Right lobe of liver (tissue), 6 donors: ENCODE measurements around the gene TDRD3. TPM values are rescaled to one million over a fixed set of nuclear protein-coding genes. Genes with fewer than 3 reads are reported as not detected.

ENCODE experiments used
- ATAC-seq, 4 donors: fragments of 200-7000 bp; cut with Tn5 transposase; one replicate each; pipeline ENCODE4 v1.9.1; 2020; ENCODE audit warnings: mild to moderate bottlenecking in 4 of 4, moderate library complexity in 4 of 4
- DNase-seq, 3 donors: peaks; one replicate each; pipeline ENCODE4 v3.0.0-alpha.2; 2020
- H3K27ac ChIP-seq, 3 donors: fragments of 200-600 bp; one replicate each; pipeline ENCODE4 v1.8.0; 2022
- H3K27me3 ChIP-seq, 2 donors: fragments of 200-600 bp; one replicate each; pipeline ENCODE4 v1.8.0; 2022
- H3K36me3 ChIP-seq, 4 donors: fragments of 200-600 bp; sonication (generic) in 1 of 4; one replicate each; pipeline versions ENCODE4 v1.5.1 to v1.8.0; 2017 to 2022; ENCODE audit warnings: control low read depth in 1 of 4
- H3K4me1 ChIP-seq, 4 donors: fragments of 200-600 bp; sonication (generic) in 1 of 4; one replicate each; pipeline versions ENCODE4 v1.5.1 to v1.8.0; 2017 to 2022; ENCODE audit warnings: control low read depth in 1 of 4
- H3K4me3 ChIP-seq, 3 donors: fragments of 200-600 bp; one replicate each; pipeline ENCODE4 v1.8.0; 2022
- H3K9me3 ChIP-seq, 4 donors: fragments of 200-600 bp; sonication (generic) in 1 of 4; one replicate each; pipeline versions ENCODE4 v1.5.1 to v1.8.0; 2017 to 2022; ENCODE audit warnings: control low read depth in 1 of 4
- POLR2A ChIP-seq: fragments of 450-650 bp; IDR thresholded peaks from one replicate; pipeline ENCODE4 v1.6.1; 2017; ENCODE audit warnings: antibody characterized with exemption, mild to moderate bottlenecking
- WGBS: methylation state at CpG from one replicate; pipeline ENCODE4 v1.1.6; 2018; ENCODE audit warnings: low coverage, low lambda C conversion rate; ENCODE audit not compliant: insufficient coverage; ENCODE audit errors: missing lambda C conversion rate; 5-methylcytosine and 5-hydroxymethylcytosine counted together
- intact Hi-C, 2 donors: fragments of 100-400 bp; cut with DNase I; formaldehyde crosslinking; loops; one replicate each; pipeline versions ENCODE4 v1.11.2 to v1.14.1; 2022
- total RNA-seq, 6 experiments: library from RNA; depleted of rRNA in 2 of 6; stranded (reverse); fragments of >200 nt in 2 of 6; fragmentation: NEBNext Ultra II Directional in 3 of 6; extraction: Animal tissue kit (Norgen Biotek cat#: 25700) in 3 of 6; gene quantifications; one replicate each; pipeline versions ENCODE4 v1.1.0 to v1.2.4, GENCODE V29; 2016 to 2023
- TF ChIP-seq, protein P1 (sequence below), 4 donors: fragments of 200-600 bp in 3 of 4; fragments of 450-650 bp in 1 of 4; IDR thresholded peaks; one replicate each; pipeline versions ENCODE4 v1.5.1 to v1.8.0; 2016 to 2022; ENCODE audit warnings: antibody characterized with exemption in 4 of 4, mild to moderate bottlenecking in 2 of 4
- donor health status: DM: no; HTN: yes; CAD: no.
- donor health status: DM: no; HTN: no; CAD: no.
- donor health status: DM: no; HTN: no; CAD: no.
- donor health status: DM: no; HTN: yes; CAD: no.
- donor health status: DM: no; HTN: yes; CAD: no.

The TDRD3 gene
- total RNA-seq, 6 experiments from 2014 or later = 9.6 to 12.8 (median 11.4) TPM

DNA sequence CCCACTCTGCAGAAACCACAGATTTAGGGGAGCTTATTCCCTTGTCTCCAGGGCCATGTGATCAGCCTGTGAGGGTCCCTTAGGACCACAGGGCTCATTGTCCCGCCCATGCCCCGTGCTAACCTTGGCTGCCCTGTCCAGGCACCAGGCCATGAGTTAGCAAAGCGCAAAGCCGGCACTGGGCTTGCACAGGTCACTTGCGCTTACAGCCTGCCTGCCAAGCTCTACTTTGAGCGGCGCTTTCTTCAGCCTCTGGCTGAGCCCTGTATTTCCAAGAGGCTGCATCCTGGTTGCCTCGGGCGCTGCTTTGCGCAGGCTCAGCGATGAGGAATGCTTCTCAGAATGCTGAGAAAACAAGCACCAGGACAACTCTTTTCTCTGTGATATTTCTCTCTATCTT, 188.0 kb downstream of the TDRD3 start:
- TF ChIP-seq POLR2A = no peak
- TF ChIP-seq, protein P1, sequence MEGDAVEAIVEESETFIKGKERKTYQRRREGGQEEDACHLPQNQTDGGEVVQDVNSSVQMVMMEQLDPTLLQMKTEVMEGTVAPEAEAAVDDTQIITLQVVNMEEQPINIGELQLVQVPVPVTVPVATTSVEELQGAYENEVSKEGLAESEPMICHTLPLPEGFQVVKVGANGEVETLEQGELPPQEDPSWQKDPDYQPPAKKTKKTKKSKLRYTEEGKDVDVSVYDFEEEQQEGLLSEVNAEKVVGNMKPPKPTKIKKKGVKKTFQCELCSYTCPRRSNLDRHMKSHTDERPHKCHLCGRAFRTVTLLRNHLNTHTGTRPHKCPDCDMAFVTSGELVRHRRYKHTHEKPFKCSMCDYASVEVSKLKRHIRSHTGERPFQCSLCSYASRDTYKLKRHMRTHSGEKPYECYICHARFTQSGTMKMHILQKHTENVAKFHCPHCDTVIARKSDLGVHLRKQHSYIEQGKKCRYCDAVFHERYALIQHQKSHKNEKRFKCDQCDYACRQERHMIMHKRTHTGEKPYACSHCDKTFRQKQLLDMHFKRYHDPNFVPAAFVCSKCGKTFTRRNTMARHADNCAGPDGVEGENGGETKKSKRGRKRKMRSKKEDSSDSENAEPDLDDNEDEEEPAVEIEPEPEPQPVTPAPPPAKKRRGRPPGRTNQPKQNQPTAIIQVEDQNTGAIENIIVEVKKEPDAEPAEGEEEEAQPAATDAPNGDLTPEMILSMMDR (IDR thresholded peaks at IDR 0.05) = no peak
- intact Hi-C loops = no loop called here
- ATAC-seq (no peak), DNase-seq (no peak)
- 74% methylated on average over 7 of the region's 11 CpGs for WGBS
- H3K36me3 ChIP-seq = no peaks in the 10 kb centered on the region
- H3K4me3 ChIP-seq = no peak overlapping the region
- no peaks in the 10 kb centered on the region for H3K9me3 ChIP-seq
- H3K27ac ChIP-seq = no peak overlapping the region
- no peaks in the 10 kb centered on the region for H3K4me1 ChIP-seq
- no peaks in the 10 kb centered on the region for H3K27me3 ChIP-seq

- Histone ChIP-seq H3K4me1 (no peaks in the 10 kb centered on the region), H3K36me3 (no peaks in the 10 kb centered on the region), H3K27me3 (no peaks in the 10 kb centered on the region), H3K27ac (no peak overlapping the region), H3K9me3 (no peaks in the 10 kb centered on the region), H3K4me3 (no peak overlapping the region)
- TF ChIP-seq, protein P1 (IDR thresholded peaks at IDR 0.05) = no peak
- TF ChIP-seq POLR2A = no peak
- 55% methylated on average over 14 of the region's 18 CpGs for WGBS
- DNase-seq (no peak), ATAC-seq (no peak)
- intact Hi-C loops = no loop called here
Measured at GRCh38 chr13:60590800-60591747, 194.1 kb downstream of the TDRD3 start.

DNA sequence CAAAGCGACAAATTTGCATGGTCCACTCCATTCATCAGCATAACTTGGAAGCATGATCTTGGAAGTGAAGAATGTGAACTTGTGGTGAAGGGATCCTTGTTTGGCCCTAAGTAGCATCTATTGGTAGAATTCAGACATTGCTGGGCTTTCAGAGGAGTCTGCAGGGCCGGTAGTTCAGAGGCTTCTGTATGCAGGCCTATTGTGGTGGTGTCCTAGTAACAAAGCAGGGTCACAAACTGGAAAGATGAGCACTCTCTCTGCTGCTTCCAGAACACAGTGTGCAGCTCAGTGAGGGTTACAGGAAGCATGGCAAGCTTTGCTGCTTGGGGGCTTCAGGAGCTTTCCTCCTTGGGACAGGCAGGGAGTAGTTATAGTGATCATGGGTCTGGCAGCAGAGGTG, 206.0 kb downstream of the TDRD3 start:
- no peak overlapping the region for H3K27ac ChIP-seq
- no peak for DNase-seq
- WGBS = 83% methylated on average over 1 of the region's 2 CpGs
- no peaks in the 10 kb centered on the region for H3K9me3 ChIP-seq
- H3K4me3 ChIP-seq = no peak overlapping the region
- no peaks in the 10 kb centered on the region for H3K36me3 ChIP-seq
- no peaks in the 10 kb centered on the region for H3K27me3 ChIP-seq
- TF ChIP-seq, protein P1 (IDR thresholded peaks at IDR 0.05) = no peak
- no peak for TF ChIP-seq POLR2A
- no peak for ATAC-seq
- H3K4me1 ChIP-seq = no peaks in the 10 kb centered on the region
- intact Hi-C loops = no loop called here

GRCh38 chr13:60604058-60604457, 207.0 kb downstream of the TDRD3 start:
- TF ChIP-seq, protein P1 (IDR thresholded peaks at IDR 0.05) = no peak
- no peak for TF ChIP-seq POLR2A
- WGBS = 60% methylated on average over 6 of the region's 6 CpGs
- no peaks in the 10 kb centered on the region for H3K36me3 ChIP-seq
- no peak overlapping the region for H3K27ac ChIP-seq
- H3K4me3 ChIP-seq = no peak overlapping the region
- intact Hi-C loops = no loop called here
- no peaks in the 10 kb centered on the region for H3K4me1 ChIP-seq
- ATAC-seq (no peak), DNase-seq (no peak)
- no peaks in the 10 kb centered on the region for H3K9me3 ChIP-seq
- H3K27me3 ChIP-seq = no peaks in the 10 kb centered on the region
